Measurements from ENCODE around the gene HRCT1. TPM values are rescaled to one million over a fixed set of nuclear protein-coding genes. Genes with fewer than 3 reads are reported as not detected.

HRCT1 gene
- polyA plus RNA-seq, 1 donor from 2014 or later, result not detected

DNA sequence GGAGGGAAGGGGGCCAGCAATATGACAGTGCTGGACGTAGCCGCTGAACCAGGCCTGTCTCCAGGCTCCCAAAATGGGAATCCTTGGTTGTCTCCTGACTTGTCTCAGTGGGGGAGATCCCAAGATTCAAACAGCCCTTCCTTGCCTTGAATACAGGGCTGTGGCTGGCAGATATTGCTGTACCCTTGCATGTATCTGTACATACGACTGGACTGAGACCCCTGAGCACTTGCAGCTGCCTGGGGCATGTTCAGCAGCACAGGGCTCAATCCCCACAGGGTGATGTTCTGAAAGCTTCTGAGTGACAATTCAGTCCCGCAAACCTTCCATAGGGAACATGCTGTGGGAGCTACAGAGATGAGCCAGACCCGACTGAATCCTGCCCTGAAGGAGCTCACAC lies 49.1 kb upstream of the HRCT1 start:
- no peaks in the 10 kb centered on the region for H3K9me2 ChIP-seq (ENCODE audit: insufficient read depth, low read length)
- H3K27ac ChIP-seq (ENCODE audit: low read length), result no peak overlapping the region
- H3K9me3 ChIP-seq (ENCODE audit: low read length), result no peaks in the 10 kb centered on the region
- H3K9ac ChIP-seq (ENCODE audit: low read length), result no peak overlapping the region
- H3K79me2 ChIP-seq (replicated peaks; ENCODE audit: insufficient read depth, low read length), result no peaks in the 10 kb centered on the region
- no peak overlapping the region for H2AFZ ChIP-seq (ENCODE audit: low read depth, low read length)
- no peaks in the 10 kb centered on the region for H3K36me3 ChIP-seq (ENCODE audit: insufficient read depth, low read length)
- H3F3A ChIP-seq (ENCODE audit: insufficient read depth, low read length, poor library complexity, severe bottlenecking), result no peaks in the 10 kb centered on the region
- no peaks in the 10 kb centered on the region for H4K20me1 ChIP-seq (ENCODE audit: insufficient read depth)
- TF ChIP-seq TAF1 (IDR thresholded peaks at IDR 0.05; ENCODE audit: low read depth) (no peak), REST (IDR thresholded peaks at IDR 0.05; ENCODE audit: borderline replicate concordance) (no peak), SMC3 (conservative IDR thresholded peaks at IDR 0.05; ENCODE audit: poor library complexity) (no peak)
- no peak overlapping the region for H3K4me2 ChIP-seq (ENCODE audit: low read length)
- H3K27me3 ChIP-seq (ENCODE audit: insufficient read depth, low read depth, low read length), result no peaks in the 10 kb centered on the region
- no peak overlapping the region for H3K4me3 ChIP-seq (ENCODE audit: low read length)

DNA sequence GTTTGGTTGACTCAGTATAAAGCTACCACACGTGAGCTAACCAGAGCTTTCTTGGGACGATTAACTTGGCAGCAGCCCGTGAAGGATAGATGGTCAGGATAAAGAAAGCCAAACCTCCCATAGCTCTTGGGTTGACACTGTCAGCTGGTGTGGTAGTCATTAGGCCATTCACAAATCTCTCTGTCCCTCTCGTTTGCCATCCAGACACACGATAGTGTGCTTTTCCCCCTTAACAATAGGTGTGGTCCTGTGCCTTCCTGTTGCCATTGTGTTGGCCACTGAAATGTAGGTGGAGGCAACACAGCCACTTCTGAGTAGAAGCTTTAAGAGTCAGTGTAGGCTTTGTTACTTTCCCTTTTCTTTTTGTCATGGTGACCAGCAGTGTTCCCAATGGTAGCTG lies 47.5 kb upstream of the HRCT1 start:
- Histone ChIP-seq H3K27me3 (ENCODE audit: insufficient read depth, low read depth, low read length) (no peaks in the 10 kb centered on the region), H3K36me3 (ENCODE audit: insufficient read depth, low read length) (no peaks in the 10 kb centered on the region), H3K9ac (ENCODE audit: low read length) (no peak overlapping the region), H2AFZ (ENCODE audit: low read depth, low read length) (no peak overlapping the region), H3K9me2 (ENCODE audit: insufficient read depth, low read length) (no peaks in the 10 kb centered on the region), H3F3A (ENCODE audit: insufficient read depth, low read length, poor library complexity, severe bottlenecking) (no peaks in the 10 kb centered on the region), H3K4me3 (ENCODE audit: low read length) (no peak overlapping the region), H3K4me2 (ENCODE audit: low read length) (no peak overlapping the region), H3K27ac (ENCODE audit: low read length) (no peak overlapping the region), H3K9me3 (ENCODE audit: low read length) (no peaks in the 10 kb centered on the region), H3K79me2 (replicated peaks; ENCODE audit: insufficient read depth, low read length) (no peaks in the 10 kb centered on the region), H4K20me1 (ENCODE audit: insufficient read depth) (no peaks in the 10 kb centered on the region)
- TF ChIP-seq SMC3 (conservative IDR thresholded peaks at IDR 0.05; ENCODE audit: poor library complexity), result no peak
- no peak for TF ChIP-seq POLR2AphosphoS5 (IDR thresholded peaks at IDR 0.05)
- no peak for TF ChIP-seq EP300 (conservative IDR thresholded peaks at IDR 0.05; ENCODE audit: poor library complexity, severe bottlenecking)
- TF ChIP-seq TAF1 (IDR thresholded peaks at IDR 0.05; ENCODE audit: low read depth), result no peak
- no peak for TF ChIP-seq REST (IDR thresholded peaks at IDR 0.05; ENCODE audit: borderline replicate concordance)
- TF ChIP-seq, protein P1, sequence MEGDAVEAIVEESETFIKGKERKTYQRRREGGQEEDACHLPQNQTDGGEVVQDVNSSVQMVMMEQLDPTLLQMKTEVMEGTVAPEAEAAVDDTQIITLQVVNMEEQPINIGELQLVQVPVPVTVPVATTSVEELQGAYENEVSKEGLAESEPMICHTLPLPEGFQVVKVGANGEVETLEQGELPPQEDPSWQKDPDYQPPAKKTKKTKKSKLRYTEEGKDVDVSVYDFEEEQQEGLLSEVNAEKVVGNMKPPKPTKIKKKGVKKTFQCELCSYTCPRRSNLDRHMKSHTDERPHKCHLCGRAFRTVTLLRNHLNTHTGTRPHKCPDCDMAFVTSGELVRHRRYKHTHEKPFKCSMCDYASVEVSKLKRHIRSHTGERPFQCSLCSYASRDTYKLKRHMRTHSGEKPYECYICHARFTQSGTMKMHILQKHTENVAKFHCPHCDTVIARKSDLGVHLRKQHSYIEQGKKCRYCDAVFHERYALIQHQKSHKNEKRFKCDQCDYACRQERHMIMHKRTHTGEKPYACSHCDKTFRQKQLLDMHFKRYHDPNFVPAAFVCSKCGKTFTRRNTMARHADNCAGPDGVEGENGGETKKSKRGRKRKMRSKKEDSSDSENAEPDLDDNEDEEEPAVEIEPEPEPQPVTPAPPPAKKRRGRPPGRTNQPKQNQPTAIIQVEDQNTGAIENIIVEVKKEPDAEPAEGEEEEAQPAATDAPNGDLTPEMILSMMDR (IDR thresholded peaks at IDR 0.05; ENCODE audit: poor library complexity, severe bottlenecking), result no peak
- no peak for TF ChIP-seq EZH2 (IDR thresholded peaks at IDR 0.05; ENCODE audit: borderline replicate concordance, insufficient read depth, low read length, poor library complexity, severe bottlenecking)
